Hepatocyte (in vitro differentiated cells): ENCODE results near the gene RASAL2. TPM values are rescaled to one million over a fixed set of nuclear protein-coding genes. Genes with fewer than 3 reads are reported as not detected.

Experiments used
- DNase-seq: peaks from one replicate; pipeline ENCODE4 v3.0.0-alpha.2; 2016; ENCODE audit warnings: low spot score
- H2AFZ ChIP-seq: fragments of 200-600 bp; sonication (generic); 2 replicates; pipeline ENCODE4 v1.6.0; 2016; ENCODE audit warnings: antibody characterized with exemption, mild to moderate bottlenecking
- H3K27ac ChIP-seq: fragments of 200-600 bp; sonication (generic); 2 replicates; pipeline ENCODE4 v1.5.1; 2016; ENCODE audit warnings: mild to moderate bottlenecking
- H3K27me3 ChIP-seq: fragments of 200-600 bp; sonication (generic); 2 replicates; pipeline ENCODE4 v1.6.1; 2016
- H3K36me3 ChIP-seq: fragments of 200-600 bp; sonication (generic); replicated peaks from 2 replicates; pipeline ENCODE4 v1.5.1; 2016; ENCODE audit warnings: low read depth; ENCODE audit not compliant: insufficient read depth
- H3K4me1 ChIP-seq: fragments of 200-600 bp; sonication (generic); 2 replicates; pipeline ENCODE4 v1.5.1; 2016; ENCODE audit warnings: mild to moderate bottlenecking, moderate library complexity; ENCODE audit not compliant: insufficient read depth
- H3K4me2 ChIP-seq: fragments of 200-600 bp; sonication (generic); 2 replicates; pipeline ENCODE4 v1.6.0; 2016
- H3K4me3 ChIP-seq: fragments of 200-600 bp; sonication (generic); 2 replicates; pipeline ENCODE4 v1.5.1; 2016; ENCODE audit warnings: mild to moderate bottlenecking
- H3K79me2 ChIP-seq: fragments of 200-600 bp; sonication (generic); 2 replicates; pipeline ENCODE4 v1.6.0; 2017; ENCODE audit warnings: mild to moderate bottlenecking
- H3K9me2 ChIP-seq: fragments of 200-600 bp; sonication (generic); replicated peaks from 2 replicates; pipeline ENCODE4 v1.6.0; 2017; ENCODE audit warnings: mild to moderate bottlenecking; ENCODE audit not compliant: insufficient read depth
- H3K9me3 ChIP-seq: fragments of 200-600 bp; sonication (generic); 2 replicates; pipeline ENCODE4 v1.5.1; 2016; ENCODE audit warnings: low read depth, mild to moderate bottlenecking
- H4K20me1 ChIP-seq: fragments of 200-600 bp; sonication (generic); 2 replicates; pipeline ENCODE4 v1.6.0; 2016; ENCODE audit warnings: mild to moderate bottlenecking; ENCODE audit not compliant: insufficient read depth, poor library complexity, severe bottlenecking
- CTCF ChIP-seq: fragments of 200-600 bp; sonication (generic); IDR thresholded peaks from 2 replicates; pipeline ENCODE4 v1.5.1; 2016; ENCODE audit warnings: antibody characterized with exemption, mild to moderate bottlenecking; ENCODE audit not compliant: poor library complexity
- EZH2 ChIP-seq: fragments of 200-600 bp; sonication (generic); IDR thresholded peaks from 2 replicates; pipeline ENCODE4 v1.6.1; 2016; ENCODE audit warnings: antibody characterized with exemption, mild to moderate bottlenecking, borderline replicate concordance
- EZH2phosphoT487 ChIP-seq: fragments of 200-600 bp; sonication (generic); IDR thresholded peaks from one replicate; pipeline ENCODE4 v1.6.1; 2018; ENCODE audit warnings: antibody characterized with exemption, mild to moderate bottlenecking, low read depth, moderate library complexity; ENCODE audit not compliant: unreplicated experiment, severe bottlenecking
- WGBS: methylation state at CpG from one replicate; pipeline ENCODE4 v1.1.6; 2016; ENCODE audit warnings: low lambda C conversion rate; ENCODE audit errors: missing lambda C conversion rate; 5-methylcytosine and 5-hydroxymethylcytosine counted together
- polyA plus RNA-seq: library from polyadenylated mRNA; unstranded; fragments of >200 nt; fragmentation: Nextera tagmentation; extraction: Ambion mirVana; gene quantifications from 2 replicates; pipeline ENCODE4 v1.2.1, GENCODE V29; 2016
- total RNA-seq: library from RNA; depleted of rRNA; stranded (reverse); fragments of >200 nt; gene quantifications from 2 replicates; pipeline ENCODE4 v1.2.3, GENCODE V29; 2014

The RASAL2 gene
- total and polyA plus RNA-seq, 2 experiments from 2014 or later = 8.7 to 24.0 TPM

- Histone ChIP-seq H4K20me1 (no peaks in the 10 kb centered on the region), H3K9me2 (no peaks in the 10 kb centered on the region), H3K36me3 (no peaks in the 10 kb centered on the region), H2AFZ (no peak overlapping the region), H3K4me2 (no peak overlapping the region), H3K27ac (no peak overlapping the region), H3K4me3 (no peak overlapping the region), H3K79me2 (no peaks in the 10 kb centered on the region), H3K9me3 (no peaks in the 10 kb centered on the region), H3K4me1 (no peaks in the 10 kb centered on the region), H3K27me3 (no peaks in the 10 kb centered on the region)
- 86% methylated on average over 2 of the region's 2 CpGs for WGBS
- no peak for DNase-seq
- TF ChIP-seq CTCF (no peak), EZH2 (no peak), EZH2phosphoT487 (no peak)
These were observed 367.2 kb downstream of the RASAL2 start for GRCh38 chr1:178461104-178461503.

GRCh38 chr1:178461701-178462100 is 367.8 kb downstream of the RASAL2 start:
- Histone ChIP-seq H3K9me2 (no peaks in the 10 kb centered on the region), H3K4me2 (no peak overlapping the region), H4K20me1 (no peaks in the 10 kb centered on the region), H2AFZ (no peak overlapping the region), H3K4me3 (no peak overlapping the region), H3K4me1 (no peaks in the 10 kb centered on the region), H3K36me3 (no peaks in the 10 kb centered on the region), H3K27me3 (no peaks in the 10 kb centered on the region), H3K9me3 (no peaks in the 10 kb centered on the region), H3K27ac (no peak overlapping the region), H3K79me2 (no peaks in the 10 kb centered on the region)
- WGBS = 69% methylated on average over 4 of the region's 4 CpGs
- peak; percentile 11 for DNase-seq
- TF ChIP-seq CTCF (no peak), EZH2phosphoT487 (no peak), EZH2 (no peak)

- no peak for DNase-seq
- no peaks in the 10 kb centered on the region for H3K9me3 ChIP-seq
- no peaks in the 10 kb centered on the region for H3K9me2 ChIP-seq
- H3K4me2 ChIP-seq = no peak overlapping the region
- H3K4me1 ChIP-seq = no peaks in the 10 kb centered on the region
- no peaks in the 10 kb centered on the region for H3K27me3 ChIP-seq
- no peaks in the 10 kb centered on the region for H4K20me1 ChIP-seq
- H3K27ac ChIP-seq = no peak overlapping the region
- H2AFZ ChIP-seq = no peak overlapping the region
- no peak for TF ChIP-seq EZH2
- TF ChIP-seq CTCF = no peak
- no peak for TF ChIP-seq EZH2phosphoT487
- WGBS = 89% methylated on average over 1 of the region's 1 CpG
- H3K4me3 ChIP-seq = no peak overlapping the region
- no peaks in the 10 kb centered on the region for H3K36me3 ChIP-seq
- no peaks in the 10 kb centered on the region for H3K79me2 ChIP-seq
These were observed 370.2 kb downstream of the RASAL2 start for GRCh38 chr1:178464141-178464540.

GRCh38 chr1:178464566-178464965 is 370.7 kb downstream of the RASAL2 start:
- Histone ChIP-seq H3K79me2 (no peaks in the 10 kb centered on the region), H3K9me3 (no peaks in the 10 kb centered on the region), H3K4me3 (no peak overlapping the region), H3K36me3 (no peaks in the 10 kb centered on the region), H3K9me2 (no peaks in the 10 kb centered on the region), H2AFZ (no peak overlapping the region), H3K27me3 (no peaks in the 10 kb centered on the region), H3K27ac (no peak overlapping the region), H4K20me1 (no peaks in the 10 kb centered on the region), H3K4me2 (no peak overlapping the region), H3K4me1 (no peaks in the 10 kb centered on the region)
- TF ChIP-seq CTCF = no peak
- TF ChIP-seq EZH2phosphoT487 = no peak
- no peak for TF ChIP-seq EZH2
- no peak for DNase-seq
